ENCODE measurements around the gene NLRP1.
A peak's percentile ranks its signal among the peaks of the same experiment; 100 is the strongest.

NLRP1 gene

GRCh38 chr17:5584383-5585286 is at the start of gene NLRP1:
TSS of gene NLRP1 (minus strand) at chr17:5584509. CDS start at chr17:5583957, 552 bp downstream.
- peak; percentile 86 to 92 for DNase-seq (ENCODE audit: low read depth in 2 of 2)

DNA sequence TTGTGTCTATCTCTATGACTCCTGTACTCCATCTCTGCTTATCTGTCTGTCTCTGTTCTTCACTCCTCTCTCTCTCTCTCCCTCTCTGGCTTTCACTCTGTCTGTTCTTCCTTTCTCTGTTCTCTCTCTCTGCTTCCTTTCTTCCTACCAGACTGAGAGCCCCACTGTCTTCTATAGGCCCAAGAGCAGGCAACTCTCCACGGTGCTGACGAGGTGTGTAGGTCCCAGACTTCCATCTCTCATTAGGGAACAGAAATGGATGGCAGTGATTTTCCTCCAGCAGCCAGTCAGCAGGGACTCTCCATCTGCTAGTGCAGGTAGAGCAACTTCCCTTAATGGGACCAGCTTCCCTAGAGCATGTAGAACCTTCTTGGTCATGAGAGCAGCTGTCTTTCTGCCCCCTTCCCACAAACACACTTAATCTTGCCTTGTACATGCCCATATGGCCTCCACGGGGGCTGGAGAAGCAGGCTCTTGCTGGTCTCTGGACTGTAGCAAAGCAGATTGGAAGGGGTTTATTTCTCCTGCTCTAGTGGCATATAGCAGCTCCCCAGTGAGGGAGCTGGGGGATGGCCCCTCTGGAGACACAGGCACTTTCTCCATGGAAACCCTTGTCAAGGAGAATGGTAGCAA is 47.8 kb upstream of the NLRP1 start:
- no peak for DNase-seq (ENCODE audit: low read depth in 2 of 2)

DNA sequence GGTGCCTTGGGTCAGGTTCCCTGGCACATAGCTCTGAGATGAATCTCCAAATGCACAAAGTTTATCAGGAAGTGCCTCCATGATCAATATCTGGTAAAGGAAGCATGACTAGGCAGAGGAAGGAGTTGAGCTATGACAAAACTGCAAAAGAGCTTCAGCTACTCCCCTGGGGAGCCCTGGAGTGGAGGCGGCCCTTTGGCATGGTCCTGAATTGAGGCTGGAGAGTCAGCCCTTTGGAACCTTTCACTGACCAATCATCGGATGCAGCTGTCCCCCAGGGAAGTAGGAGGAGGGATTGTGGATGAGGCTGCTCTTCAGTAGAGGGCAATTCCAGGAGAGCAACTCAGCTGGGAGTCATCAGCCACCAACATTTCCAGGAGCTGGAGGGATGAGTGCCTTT is 46.1 kb upstream of the NLRP1 start:
- DNase-seq (ENCODE audit: low read depth in 2 of 2), result no peak

- no peak for DNase-seq (ENCODE audit: low read depth in 2 of 2)
These were observed 44.8 kb upstream of the NLRP1 start for GRCh38 chr17:5629128-5629527.

DNA sequence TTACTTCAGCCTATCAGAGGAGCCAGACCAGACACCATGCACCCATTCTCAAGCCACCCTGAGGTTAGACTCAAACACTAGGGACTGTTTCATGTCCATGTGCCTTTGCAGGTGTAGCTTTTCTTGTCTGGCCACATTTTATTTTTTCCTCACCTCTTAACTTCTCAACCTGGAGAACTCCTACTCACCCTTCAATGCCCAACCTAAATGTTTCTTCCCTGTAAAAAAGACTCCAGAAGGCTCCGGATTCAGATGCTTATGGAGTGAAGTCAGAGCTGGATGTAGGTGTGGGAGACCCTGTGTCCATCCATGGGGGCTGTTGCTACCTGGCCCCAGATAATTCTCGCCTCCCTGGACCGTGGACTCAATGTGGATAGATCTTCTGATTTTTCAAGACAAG is 44.0 kb upstream of the NLRP1 start:
- DNase-seq (ENCODE audit: low read depth in 2 of 2), result no peak

- no peak for DNase-seq (ENCODE audit: low read depth in 2 of 2)
These were observed 39.9 kb upstream of the NLRP1 start for GRCh38 chr17:5624211-5624610.

- DNase-seq (ENCODE audit: low read depth in 2 of 2), result no peak
These were observed 37.4 kb upstream of the NLRP1 start for GRCh38 chr17:5621729-5622128.

DNA sequence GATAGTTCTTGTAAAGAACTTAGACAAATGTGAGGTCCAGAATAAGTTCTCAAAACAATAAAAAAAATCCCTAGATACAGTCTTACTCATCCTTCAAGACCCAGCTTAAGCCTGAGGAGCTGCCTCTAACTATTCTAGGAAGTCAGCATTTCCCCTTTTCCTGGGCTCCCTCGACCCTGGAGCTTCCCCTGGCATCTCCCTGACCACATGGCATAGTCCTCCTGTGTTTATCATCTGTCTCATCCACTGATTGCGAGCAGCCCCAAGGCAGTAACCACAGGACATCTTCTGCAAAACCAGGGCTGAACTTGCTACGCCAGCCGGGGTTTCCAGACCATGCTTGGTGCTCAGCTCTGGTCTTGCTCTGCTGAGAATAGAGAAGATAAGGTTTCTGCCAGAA is 36.7 kb upstream of the NLRP1 start:
- DNase-seq (ENCODE audit: low read depth in 2 of 2), result no peak

- DNase-seq (ENCODE audit: low read depth in 2 of 2), result no peak
These were observed 34.9 kb upstream of the NLRP1 start for GRCh38 chr17:5619088-5619740.

- DNase-seq (ENCODE audit: low read depth in 2 of 2), result no peak
These were observed 34.2 kb upstream of the NLRP1 start for GRCh38 chr17:5618476-5618875.

DNA sequence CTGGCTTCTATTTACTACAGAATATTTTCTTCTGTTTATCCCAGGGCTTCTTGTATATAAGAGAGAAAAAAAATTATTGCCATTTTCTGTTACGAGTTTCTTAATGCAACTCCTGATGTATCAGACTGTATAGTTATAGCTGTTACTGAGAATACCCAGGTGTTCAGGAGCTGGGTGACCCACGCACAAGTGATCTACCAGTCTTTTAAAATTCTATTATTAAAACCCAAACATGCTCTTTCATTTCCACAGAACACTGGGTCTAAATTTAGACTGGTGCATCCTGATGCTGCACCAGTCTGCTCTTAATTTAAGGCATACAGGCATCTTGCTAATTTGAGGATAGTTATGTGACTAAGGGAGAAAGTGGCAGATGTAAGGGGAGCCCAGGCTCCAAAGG is 31.2 kb upstream of the NLRP1 start:
- DNase-seq (ENCODE audit: low read depth in 2 of 2), result no peak

- no peak for DNase-seq (ENCODE audit: low read depth in 2 of 2)
These were observed 26.6 kb upstream of the NLRP1 start for GRCh38 chr17:5610956-5611355.

- DNase-seq (ENCODE audit: low read depth in 2 of 2), result no peak
These were observed 24.2 kb upstream of the NLRP1 start for GRCh38 chr17:5608399-5609112.

GRCh38 chr17:5607946-5608345 is 23.6 kb upstream of the NLRP1 start:
- no peak for DNase-seq (ENCODE audit: low read depth in 2 of 2)

DNA sequence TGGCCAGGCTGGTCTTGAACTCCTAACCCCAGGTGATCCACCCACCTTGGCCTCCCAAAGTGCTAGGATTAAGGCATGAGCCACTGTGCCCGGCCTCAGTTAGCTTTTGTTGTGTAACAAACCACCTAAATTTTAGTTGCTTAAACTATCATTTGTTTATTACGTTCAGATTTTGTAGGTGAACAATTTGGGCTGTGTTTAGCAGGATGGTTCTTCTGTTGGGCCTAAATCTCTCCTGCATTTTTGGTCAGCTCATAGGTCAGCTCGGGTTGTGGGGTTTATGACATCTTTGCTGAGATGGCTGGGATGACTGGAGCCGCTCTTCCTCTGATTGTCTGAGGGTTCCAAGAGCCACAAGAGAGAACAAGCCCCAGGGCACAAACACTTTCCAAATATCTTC is 21.1 kb upstream of the NLRP1 start:
- no peak for DNase-seq (ENCODE audit: low read depth in 2 of 2)

GRCh38 chr17:5600041-5600440 is 15.7 kb upstream of the NLRP1 start:
- no peak for DNase-seq (ENCODE audit: low read depth in 2 of 2)

GRCh38 chr17:5598457-5598856 is 14.1 kb upstream of the NLRP1 start:
- DNase-seq (ENCODE audit: low read depth in 2 of 2), result no peak

GRCh38 chr17:5596421-5596820 is 12.1 kb upstream of the NLRP1 start:
- DNase-seq (ENCODE audit: low read depth in 2 of 2), result no peak

DNA sequence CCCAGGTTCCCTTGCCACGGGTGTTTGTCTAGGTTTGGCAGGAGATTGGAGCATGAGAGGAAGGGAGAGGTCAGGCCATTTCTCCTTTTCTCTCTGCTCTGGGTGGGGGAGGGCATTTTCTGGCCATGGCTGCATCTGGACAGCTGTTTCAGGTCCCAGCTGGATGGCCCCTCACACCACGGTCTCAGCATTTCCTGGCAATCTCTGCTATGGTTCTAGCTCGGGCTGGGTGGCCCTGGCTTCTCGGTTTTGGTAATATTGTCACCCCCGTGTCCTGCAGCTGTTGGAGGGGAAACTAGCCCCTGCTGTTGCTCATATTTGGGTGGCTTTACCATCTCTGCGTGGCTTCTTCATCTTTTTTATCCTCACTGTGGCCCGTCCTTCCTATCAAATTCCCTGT is 11.5 kb upstream of the NLRP1 start:
- DNase-seq (ENCODE audit: low read depth in 2 of 2), result no peak

DNA sequence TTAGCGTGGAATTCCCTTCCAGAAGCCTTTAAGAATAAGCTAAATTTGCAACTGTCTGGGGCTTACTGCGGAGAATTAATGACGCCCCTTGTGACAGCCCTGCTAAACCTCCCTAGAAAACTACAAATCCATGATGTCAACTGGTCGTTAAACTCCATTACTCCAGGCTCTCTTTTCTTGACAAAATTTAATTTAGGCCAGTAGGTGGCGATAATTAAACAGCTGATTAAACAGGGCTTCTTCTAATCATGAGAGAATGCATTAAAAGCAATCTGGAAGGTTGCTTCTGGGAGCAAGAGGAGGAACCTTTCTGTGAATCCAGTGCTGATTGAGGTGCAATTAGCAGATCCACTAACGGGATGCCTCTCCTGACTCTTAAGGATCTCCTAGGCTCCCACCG is 8.1 kb upstream of the NLRP1 start:
- DNase-seq (ENCODE audit: low read depth in 2 of 2), result no peak

GRCh38 chr17:5591966-5592365 is 7.7 kb upstream of the NLRP1 start:
- DNase-seq (ENCODE audit: low read depth in 2 of 2), result no peak

DNA sequence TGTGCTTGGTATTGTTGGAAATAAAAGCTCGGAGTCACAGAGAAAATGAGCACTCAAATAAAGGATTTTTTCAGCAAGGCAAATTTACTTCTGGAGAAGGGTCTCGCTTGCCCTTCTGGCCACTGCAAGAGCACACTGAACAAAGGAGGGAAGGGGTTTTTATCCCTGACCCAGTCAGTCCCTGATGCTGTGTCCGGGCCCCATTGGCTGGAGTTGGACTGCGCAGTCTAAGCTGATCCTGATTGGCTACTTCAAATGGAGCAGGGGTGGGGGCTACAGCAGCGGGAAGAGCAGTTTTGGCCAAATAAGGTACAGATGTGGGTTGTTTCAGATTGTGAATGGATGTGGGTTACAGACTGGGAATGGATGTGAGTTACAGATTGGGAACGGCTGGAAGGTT is 4.3 kb upstream of the NLRP1 start:
- DNase-seq (ENCODE audit: low read depth in 2 of 2), result no peak

All from stimulated activated CD4-positive, alpha-beta T cell treated with anti-CD3 and anti-CD28 coated beads, Interleukin-4, amount 100 ng/mL, for 48 hours (primary cell).